GM21528 (cell line): ENCODE data around the gene ABCC1.
"Not testable (repeated sequence)": the region's sequence is repeated elsewhere in the genome, so short reads cannot be mapped to it uniquely, and the experiment has no call there.

Experiments used
- ATAC-seq: cut with Tn5 transposase; IDR thresholded peaks from one replicate; pipeline ENCODE4 v1.9.1; 2021; ENCODE audit warnings: mild to moderate bottlenecking, moderate library complexity; ENCODE audit not compliant: unreplicated experiment, low FRiP score

ABCC1 gene

GRCh38 chr16:16127469-16128116, 178.2 kb downstream of the ABCC1 start:
- ATAC-seq = no peak

GRCh38 chr16:16131204-16131603, 181.8 kb downstream of the ABCC1 start:
- no peak for ATAC-seq

- ATAC-seq = no peak
Measured at GRCh38 chr16:16131659-16132058, 182.2 kb downstream of the ABCC1 start.

- ATAC-seq = no peak
Measured at GRCh38 chr16:16133943-16134604, 184.7 kb downstream of the ABCC1 start.

GRCh38 chr16:16136588-16136987, 187.2 kb downstream of the ABCC1 start:
- ATAC-seq = no peak

GRCh38 chr16:16137110-16137509, 187.7 kb downstream of the ABCC1 start:
- no peak for ATAC-seq

GRCh38 chr16:16138034-16138635, 188.7 kb downstream of the ABCC1 start:
- no peak for ATAC-seq

- no peak for ATAC-seq
Measured at GRCh38 chr16:16139061-16139460, 189.6 kb downstream of the ABCC1 start.

GRCh38 chr16:16139806-16140205, 190.4 kb downstream of the ABCC1 start:
- no peak for ATAC-seq

- ATAC-seq = no peak
Measured at GRCh38 chr16:16140537-16140936, 191.1 kb downstream of the ABCC1 start.

- ATAC-seq = no peak
Measured at GRCh38 chr16:16141141-16141540, 191.7 kb downstream of the ABCC1 start.

- no peak for ATAC-seq
Measured at GRCh38 chr16:16141784-16142396, 192.5 kb downstream of the ABCC1 start.

- ATAC-seq = no peak
Measured at GRCh38 chr16:16143038-16143763, 193.8 kb downstream of the ABCC1 start.

- no peak for ATAC-seq
Measured at GRCh38 chr16:16143931-16144330, 194.5 kb downstream of the ABCC1 start.

- no peak for ATAC-seq
Measured at GRCh38 chr16:16144416-16144815, 195.0 kb downstream of the ABCC1 start.

- ATAC-seq = no peak
Measured at GRCh38 chr16:16145286-16145685, 195.9 kb downstream of the ABCC1 start.

- ATAC-seq = no peak
Measured at GRCh38 chr16:16146380-16147315, 197.2 kb downstream of the ABCC1 start.

- no peak for ATAC-seq
Measured at GRCh38 chr16:16147316-16147999, 198.0 kb downstream of the ABCC1 start.

GRCh38 chr16:16148000-16148599, 198.7 kb downstream of the ABCC1 start:
- not testable (repeated sequence) for ATAC-seq
